Fibroblast of peridontal ligament (primary cell): Measurements from ENCODE around the gene CCR5.
"Not testable (repeated sequence)": the region's sequence is repeated elsewhere in the genome, so short reads cannot be mapped to it uniquely, and the experiment has no call there.

ENCODE experiments used
- DNase-seq: peaks from one replicate; pipeline ENCODE4 v3.0.0-alpha.2; 2010; ENCODE audit errors: extremely low read depth

CCR5 gene

DNA sequence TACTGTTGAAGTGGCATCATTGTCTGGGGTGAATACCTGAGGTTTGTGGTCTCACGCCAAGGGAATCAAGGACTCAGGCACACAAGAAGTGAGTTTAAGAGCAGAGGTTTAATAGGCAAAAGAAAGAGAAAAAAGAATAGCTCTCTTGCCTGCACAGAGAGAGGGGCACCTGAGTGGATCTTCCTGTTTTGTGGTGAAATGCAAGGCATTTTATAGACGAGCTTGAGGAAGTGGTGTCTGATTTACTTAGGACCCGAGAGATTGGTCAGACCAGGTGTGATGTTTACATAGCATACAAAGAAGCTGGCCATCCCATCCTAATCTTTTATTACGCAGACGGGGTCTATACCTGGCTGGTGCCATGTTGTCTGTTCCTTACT lies 13.2 kb downstream of the CCR5 start:
- DNase-seq: no peak

DNA sequence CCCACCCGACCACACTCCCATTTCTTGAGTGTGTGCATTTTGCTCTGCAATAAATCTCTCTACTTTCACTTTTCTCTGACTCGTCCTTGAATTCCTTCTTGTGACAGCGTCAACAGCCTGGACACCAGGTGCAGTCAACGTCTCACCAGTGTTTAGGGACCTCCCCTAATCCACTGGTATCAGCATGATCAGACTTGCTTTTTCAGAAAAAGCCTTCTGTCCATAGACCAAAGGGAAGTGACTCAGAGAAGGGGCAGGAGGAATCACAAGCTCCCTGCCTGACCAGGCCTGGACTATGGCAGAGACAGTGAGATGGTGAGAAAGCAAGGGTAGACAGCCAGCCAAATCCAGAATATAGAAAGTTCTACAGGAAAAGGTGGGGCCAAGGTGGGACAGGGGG lies 15.5 kb downstream of the CCR5 start:
- no peak for DNase-seq

DNA sequence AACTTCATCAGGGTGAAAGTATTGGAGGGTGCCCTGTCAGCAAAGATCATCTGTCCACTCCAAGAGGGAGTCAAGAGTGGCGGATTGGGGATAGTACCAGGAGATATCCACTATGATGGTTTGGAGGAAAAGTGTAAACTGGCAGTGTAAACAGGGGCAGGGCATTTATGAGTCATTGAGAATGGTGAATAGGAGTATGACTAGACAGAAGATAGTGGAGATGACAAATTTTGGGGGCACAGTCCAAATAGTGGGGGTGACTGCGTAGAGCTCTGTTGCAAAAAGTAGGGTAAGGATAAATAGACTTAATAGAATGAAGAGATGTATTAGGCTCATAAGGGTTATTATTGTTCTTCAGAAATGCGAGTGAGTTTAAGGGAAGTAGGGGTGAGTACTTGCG lies 18.1 kb downstream of the CCR5 start:
- not testable (repeated sequence) for DNase-seq

DNA sequence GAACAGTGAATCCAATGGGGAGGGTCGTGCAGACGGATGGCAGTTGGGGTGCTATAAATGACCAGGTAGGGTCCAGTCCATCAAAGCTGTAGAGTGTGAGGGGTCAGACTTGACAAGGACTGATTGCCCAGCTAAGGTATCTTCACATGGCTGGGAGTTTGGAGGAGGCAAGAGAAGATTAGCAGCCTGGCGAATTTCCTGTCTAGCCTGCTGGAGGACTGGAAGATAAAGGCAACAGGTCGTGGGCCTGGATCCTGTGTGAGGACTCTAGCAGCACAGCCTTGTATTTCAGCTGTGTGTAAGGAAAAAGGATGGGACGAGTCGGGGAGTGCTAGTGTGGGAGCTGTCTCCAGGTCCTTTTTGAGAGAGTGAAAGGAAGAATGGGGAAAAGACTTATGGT lies 18.6 kb downstream of the CCR5 start:
- no peak for DNase-seq

DNA sequence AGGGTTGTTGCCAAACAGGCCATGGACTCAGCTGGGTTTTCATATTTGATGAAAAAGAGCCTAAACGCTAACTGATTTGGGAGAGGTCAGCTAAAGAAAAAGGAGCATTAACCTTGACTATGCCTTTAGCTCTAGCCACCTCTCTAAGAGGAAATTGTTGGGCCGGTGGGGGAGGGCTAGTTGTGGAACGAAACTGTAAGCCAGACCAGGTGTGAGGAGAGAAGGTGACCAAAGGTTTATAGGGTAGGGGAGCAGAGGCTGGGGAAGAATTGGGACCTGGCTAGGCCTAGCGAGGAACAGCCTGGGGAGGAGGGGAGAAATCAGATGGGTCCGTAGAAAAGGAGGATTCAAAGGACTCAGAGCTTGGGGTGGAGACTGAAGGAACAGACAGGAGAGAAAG lies 20.8 kb downstream of the CCR5 start:
- not testable (repeated sequence) for DNase-seq

DNA sequence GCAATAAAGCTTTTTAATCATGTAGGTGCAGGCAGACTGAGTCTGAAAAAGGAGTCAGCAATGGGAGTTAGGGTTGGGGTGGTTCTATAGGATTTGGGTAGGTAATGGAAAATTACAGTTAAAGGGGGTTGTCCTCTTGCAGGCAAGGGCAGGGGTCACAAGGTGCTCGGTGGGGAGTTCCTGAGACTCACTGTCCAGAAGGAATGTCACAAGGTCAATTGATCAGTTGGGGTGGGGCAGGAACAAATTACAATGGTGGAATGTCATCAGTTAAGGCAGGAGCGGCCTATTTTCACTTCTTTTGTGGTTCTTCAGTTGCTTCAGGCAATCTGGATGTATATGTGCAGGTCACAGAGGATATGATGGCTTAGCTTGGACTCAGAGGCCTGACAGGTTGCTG lies 22.3 kb downstream of the CCR5 start:
- DNase-seq: no peak

DNA sequence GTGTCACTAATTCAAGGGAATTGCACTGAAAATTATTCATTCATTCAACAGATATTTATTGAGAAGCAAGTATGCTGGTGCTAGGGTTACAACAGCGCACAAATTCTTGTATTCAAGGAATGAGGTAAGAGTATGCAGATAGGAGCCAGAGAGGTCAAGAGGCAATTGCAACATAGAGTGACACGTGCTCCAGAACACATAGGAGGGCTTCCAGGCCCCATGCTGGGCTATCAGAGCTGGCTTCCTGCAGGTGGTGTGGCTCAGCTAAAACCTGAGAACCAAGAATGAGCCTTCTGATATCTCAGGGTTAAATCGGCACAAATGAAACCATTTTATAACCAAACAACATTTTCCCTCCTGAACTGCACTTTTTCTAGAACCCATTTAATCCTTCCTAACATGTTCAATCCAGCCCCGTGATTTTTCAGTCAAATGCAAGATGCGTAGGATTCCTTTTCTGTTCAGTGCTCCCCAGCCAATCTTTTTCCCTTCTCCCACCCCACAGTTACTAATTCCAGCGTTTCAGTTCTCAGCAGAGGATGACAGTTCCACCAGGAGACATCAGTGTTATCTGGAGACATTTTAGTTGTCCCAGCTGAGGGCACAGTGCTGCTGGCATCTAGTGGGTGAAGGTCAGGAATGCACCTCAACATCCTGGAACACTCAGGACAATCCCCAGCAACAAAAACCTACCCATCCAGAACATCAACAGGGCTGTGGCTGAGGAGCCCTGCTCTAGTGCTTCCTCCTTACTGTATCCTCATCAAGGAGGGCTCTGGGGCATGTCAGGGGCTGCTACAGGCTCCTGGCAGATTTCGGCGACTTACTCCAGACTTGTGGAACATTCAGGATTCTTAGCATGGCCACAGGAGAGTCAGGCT lies 23.0 kb downstream of the CCR5 start:
- DNase-seq: peak; percentile 12

DNA sequence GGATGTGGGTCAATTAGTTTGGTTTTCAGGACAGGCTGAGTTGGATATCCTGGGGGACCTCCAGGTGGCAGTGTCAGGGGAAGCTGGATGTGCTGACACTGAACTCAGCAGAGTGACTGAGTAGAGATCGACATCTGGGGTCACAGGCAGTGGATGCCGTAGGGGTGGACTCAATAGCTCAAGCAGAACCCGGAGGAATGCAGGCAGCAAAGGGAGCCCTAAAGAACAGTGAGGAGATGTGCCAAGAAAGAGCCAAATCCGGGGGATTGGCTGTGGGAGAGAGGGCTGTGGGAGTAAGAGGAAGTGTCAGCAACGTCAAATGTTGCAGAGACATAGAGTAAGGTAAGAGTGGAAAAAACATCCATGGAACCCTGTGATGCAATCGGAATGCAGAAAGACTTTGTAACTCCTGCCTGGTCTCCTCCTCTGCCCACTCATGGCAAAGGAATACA lies 24.5 kb downstream of the CCR5 start:
- DNase-seq: no peak

DNA sequence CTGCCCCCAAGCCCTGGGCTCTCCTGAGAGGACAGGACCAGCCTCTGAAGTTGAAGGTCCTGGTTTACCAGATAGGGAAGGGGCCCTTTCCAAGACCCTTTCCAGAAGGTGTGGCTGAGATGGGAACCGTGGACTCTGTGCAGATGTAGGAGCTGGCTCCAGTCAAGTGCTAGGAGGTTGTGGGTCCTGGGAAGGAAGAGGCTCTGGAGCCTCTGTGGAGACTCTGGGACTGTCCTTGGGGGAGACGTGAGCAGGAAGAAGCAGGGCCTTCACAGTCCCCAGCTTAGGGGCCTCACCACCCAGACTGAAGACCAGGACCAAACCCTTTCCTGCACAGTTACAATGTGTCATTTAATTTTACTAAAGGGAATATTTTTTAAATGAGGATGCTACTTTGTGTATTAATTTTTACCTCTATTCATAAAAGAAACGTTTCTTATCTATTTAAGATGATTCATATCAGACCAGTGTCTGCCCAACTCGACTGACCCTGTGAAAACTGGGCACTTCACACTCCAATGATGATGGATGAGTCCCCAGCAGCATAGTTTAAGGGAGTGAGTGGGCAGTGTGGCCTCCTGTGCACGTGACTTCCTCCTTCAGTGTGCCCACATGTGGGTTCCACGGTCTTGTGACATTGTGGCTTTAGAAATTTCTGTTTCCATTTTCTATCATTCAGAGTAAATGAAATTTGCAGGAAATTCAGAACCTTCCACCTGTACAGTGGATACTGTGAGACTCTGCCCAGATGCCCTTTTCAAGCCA lies 25.2 kb downstream of the CCR5 start:
- DNase-seq: no peak

DNA sequence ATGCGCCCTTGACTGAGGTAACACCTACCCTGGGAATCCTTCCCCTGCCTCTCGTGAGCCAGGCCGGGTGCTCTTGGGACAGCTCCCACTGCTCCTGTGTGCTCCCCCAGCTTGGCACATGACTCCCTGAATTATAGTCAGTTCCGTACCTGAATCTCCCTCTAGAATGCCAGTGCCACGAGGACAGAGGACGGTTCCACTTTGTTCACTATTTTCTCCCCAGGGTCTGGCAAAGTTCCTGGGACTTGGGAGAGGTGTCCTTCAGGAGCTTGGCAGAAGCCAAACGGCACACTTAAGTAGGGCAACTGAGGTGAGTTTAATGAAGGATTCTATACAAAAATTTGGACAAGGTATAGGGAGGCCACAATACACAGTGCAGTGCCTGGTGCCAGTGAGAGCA lies 26.4 kb downstream of the CCR5 start:
- no peak for DNase-seq

DNA sequence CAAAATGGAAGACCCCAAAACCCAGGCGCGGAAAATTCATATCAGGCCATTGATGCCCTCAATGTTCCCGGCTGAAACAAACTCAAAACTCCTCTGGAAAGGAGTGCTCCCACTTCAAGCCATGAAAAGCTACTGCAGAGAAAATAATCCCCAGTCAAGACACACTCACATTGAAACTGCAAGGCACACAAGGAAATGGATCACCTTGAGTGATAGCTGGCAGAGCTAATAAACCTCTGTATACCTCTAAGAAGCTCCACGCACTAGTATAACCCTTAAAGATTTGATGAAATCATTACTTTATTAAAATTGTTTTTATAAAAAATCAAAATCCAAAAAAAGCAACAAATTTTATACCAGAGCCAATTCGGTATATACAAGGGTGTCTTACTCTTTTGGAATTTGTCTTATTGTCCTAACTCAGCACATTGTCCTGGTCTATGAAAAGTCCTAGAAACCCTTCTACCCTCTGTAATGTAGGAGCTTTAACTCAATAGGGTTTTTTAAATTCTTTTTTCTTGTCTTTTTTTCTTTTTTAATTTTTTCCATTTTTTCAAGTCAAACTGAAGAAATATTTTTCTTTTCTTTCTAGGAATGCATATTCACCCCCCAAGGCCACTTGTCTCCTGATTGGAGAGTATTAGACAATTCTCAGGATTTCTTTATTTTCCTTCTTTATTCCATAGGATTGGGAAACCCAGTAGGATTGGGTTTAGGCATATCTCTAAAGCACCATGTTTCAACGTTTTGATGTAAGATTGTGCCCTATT lies 27.6 kb downstream of the CCR5 start:
- DNase-seq: no peak

DNA sequence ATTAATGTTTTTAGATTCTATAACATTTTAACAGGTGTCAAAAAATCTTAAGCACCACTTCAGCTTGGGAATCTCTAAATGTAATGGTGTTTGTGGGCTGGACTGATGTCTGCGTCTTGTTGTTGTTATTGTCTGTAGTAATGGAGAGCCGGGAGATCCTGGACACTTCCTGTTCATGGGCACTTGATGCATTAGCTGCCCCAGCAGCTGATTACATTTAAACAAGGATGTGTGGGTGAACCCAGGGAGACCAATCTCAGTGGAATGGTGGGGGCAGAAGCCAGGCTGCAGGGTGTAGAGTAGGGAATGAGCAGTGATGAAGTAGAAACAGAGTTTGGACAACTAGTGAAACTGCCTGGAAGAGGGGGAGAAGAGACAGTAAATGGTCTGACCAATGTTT lies 28.4 kb downstream of the CCR5 start:
- DNase-seq: no peak

DNA sequence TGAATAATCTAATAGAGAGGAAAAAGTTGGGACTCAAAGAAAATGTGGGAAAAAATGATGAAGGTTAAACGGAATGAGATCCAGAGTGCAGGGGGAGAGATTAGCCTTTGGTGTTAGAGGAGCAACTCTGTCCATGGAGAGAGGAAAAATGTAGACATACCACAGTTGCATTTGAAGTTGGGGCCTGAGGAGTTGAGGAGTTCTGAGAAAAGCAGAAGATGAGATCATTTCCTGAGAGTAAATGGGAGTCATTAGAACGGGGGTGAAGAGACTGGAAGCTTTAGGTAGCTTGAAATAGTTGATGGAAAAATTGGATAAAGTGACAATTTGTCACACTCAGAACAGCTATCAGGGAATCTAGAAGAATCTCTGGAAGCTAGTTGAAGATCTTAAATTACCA lies 28.8 kb downstream of the CCR5 start:
- no peak for DNase-seq

DNA sequence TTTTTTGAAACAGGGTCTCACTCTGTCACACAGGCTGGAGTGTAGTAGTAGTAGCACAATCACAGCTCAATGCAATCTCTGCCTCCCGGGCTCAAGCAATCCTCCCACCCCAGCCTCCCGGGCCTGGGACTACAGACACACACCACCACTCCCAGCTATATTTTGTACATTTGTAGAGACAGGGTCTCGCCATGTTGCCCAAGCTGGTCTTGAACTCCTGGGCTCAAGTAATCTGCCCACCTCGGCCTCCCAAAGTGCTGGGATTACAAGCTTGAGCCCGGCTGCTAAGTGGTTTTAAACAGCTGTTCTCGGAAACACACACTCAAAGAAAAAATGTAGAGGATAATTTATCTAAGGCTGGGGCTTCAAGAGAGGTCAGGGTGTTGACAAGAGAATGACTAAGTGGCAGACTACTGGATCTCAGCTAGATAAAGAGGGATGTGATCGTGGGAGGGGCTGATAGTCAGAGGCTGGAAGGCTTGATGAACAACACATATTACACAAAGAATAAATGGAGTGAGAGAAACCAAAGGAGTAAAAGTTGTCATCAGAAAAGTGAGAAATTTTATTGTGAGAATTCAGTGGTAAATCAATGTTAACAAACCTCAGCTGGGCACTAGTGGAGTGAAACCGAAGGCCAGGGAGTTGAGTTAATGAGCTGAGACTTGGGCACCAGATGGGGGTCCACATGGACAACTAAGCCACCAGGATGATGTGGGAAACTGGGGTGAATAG lies 29.4 kb downstream of the CCR5 start:
- no peak for DNase-seq

DNA sequence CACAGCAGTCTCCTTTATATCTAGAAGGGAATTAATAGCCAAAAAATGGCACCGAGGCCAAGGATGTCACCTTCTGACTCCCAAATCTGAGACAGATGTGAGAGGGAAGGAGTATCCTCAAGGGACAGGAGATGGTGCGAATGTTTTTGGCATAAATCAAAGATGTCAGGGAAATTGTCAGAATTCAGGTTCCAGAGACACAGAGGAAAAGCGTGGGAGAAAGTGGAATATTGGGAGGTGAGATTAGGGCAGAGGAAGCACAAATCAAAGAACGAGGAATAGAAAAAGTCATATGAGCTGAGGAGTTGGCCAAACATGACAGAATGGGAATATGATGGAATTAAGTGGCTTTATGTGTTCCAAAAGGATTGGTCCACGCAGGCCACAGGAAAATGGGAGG lies 30.1 kb downstream of the CCR5 start:
- no peak for DNase-seq

DNA sequence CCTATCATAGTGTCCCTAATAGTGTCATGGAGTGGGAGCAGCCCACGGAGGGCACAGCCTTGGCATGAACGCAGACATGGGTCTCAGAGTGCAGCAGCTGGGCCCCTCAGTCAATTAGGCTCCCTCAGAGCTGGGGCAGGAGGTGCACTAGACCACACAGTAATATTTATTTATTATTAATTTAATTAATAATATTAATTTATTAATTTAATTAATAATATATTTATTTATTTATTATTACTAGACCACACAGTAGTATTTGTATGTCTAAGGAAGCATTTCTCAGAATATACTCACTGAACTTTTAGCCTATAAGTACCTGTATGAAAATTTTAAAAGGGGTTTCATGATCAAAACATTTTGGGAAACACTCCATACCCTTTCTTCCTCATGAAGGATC lies 30.8 kb downstream of the CCR5 start:
- no peak for DNase-seq

DNA sequence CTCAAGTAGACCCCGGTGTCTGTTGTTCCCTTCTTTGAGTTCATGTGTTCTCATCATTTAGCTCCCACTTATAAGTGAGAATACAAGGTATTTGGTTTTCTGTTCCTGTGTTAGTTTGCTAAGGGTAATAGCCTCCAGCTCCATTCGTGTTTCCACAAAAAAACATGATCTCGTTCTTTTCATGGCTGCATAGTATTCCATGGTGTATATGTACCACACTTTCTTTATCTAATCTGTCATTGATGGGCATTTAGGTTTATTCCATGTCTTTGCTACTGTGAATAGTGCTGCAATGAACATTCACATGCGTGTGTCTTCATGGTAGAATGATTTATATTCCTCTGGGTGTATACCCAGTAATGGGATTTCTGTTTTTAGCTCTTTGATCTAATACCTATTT lies 32.2 kb downstream of the CCR5 start:
- DNase-seq: not testable (repeated sequence)

DNA sequence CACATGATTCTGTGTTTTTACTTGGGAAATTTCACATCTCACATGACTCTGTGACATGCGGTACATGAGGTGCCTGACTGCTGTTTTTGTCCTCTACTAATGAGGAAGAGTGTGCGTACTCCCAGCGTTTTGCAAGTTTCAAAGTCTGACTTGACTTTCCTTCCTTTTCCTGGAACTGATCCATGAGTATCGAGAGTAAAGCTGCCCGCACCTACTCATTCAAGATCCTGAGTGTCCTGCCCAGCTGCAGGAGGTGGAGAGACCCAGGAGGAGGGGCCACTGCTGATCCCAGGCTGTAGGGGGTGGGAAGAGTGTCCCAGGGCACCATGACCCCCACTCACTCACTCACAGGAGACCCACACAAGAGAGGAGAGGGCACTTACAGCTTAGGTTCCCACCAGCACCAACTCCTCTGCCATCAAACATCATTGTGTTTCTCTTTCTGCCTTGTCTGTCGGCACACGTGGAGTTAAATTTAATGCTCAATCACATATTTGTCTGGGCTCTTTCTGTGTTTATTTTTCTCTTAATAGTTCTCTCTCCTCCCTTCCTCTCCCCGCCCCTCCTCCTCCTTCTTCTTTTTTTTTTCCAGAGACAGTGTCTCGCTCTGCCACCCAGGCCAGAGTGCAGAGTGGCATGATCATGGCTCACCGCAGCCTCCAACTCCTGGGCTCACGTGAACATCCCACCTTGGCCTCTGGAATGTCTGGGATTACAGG lies 34.7 kb downstream of the CCR5 start:
- no peak for DNase-seq

DNA sequence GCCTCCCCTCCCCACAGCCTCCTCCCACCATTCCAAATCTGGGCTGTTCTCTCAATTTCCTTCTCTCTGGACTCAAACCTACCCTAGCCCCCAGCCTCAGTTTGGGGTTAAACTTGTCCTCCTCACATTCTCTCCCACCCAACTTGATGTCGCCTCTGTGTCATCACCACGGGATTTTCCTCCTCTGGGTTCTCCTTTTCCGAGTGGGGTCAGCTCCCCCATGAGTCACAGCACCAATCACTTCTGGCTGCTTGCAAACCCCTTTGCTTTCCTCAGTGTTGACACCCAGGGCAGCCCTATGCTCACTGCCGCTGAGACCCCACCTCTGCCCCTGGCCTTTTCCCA lies 35.7 kb downstream of the CCR5 start:
- DNase-seq: no peak

DNA sequence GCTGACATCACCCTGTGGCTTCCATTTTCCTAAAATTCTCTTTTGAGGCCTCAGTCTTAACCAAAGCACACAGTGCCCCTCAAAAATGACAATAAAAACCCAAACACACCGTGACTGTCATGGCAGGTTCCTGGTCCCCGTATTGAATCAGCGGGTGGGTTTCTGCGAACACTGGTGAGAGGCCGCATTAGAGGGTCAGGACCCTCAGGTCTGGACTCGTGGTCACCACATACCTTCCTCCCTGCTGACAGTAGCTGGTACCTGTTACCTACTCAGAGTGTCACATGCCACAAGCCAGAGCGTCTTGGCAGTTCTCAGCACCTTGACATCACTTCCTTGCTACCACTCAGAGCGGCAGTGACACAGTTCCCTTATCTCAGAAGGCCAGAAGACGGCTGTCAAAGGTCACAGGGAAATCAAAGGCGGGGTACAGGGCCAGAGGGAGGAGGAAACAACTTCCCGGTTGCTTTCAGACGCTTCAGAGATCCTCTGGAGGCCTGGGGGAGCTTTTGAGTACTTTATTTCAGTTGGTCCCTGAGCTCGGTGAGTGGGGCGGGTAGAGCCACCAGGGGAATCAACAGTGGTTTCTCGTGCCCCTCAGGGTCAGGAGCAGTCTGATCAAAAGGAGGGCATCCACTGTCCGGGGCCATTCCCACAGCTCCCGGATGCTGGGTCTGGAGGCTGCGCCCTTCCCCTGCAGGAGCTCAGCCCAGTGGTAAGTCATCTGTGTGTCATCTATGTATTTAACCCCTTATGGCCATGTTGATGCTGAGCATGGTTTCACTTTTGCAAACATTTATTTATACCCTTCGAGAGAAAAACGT lies 36.3 kb downstream of the CCR5 start, which contains the start of the genes CCR5AS and CCRL2:
Gene CCR5AS, minus strand, starts transcription at position 279 of the 824 bp plus-strand sequence.
Gene CCRL2, plus strand, starts transcription at position 472 of the 824 bp plus-strand sequence. CDS start 821 bp downstream, outside the sequence.
- peak; percentile 67 for DNase-seq
